GM10266 (cell line): ENCODE measurements around the gene IGBP1.
"Not testable (repeated sequence)": the region's sequence is repeated elsewhere in the genome, so short reads cannot be mapped to it uniquely, and the experiment has no call there.

ENCODE experiments used
- DNase-seq: peaks from one replicate; pipeline ENCODE4 v3.0.0; 2012; ENCODE audit errors: extremely low spot score
- TF ChIP-seq, protein P1 (sequence below): IDR thresholded peaks from 2 replicates; pipeline ENCODE4 v1.5.1; 2012; ENCODE audit warnings: mild to moderate bottlenecking, low read depth; ENCODE audit not compliant: control insufficient read depth, insufficient read depth; ENCODE audit errors: missing control alignments

Gene IGBP1

DNA sequence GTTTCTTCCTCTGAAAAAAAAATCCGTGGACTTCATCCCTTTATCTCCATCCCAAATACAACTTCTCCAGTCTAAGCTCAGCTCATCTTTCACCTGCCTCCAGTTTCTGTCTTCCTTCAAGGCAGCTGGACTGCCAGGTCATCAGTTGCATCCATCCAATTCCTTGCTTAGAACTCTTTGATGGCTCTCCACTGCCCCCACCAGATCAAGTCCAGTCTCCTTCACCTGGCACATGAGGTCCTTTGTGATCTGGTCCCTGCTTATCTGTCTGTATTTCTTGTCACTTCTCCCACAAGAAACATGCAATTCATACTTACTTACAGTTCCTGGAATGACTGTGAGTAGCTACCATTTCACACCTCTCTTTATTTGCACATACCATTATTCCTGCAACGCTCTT lies 37.2 kb upstream of the IGBP1 start:
- no peak for DNase-seq
- TF ChIP-seq, protein P1, sequence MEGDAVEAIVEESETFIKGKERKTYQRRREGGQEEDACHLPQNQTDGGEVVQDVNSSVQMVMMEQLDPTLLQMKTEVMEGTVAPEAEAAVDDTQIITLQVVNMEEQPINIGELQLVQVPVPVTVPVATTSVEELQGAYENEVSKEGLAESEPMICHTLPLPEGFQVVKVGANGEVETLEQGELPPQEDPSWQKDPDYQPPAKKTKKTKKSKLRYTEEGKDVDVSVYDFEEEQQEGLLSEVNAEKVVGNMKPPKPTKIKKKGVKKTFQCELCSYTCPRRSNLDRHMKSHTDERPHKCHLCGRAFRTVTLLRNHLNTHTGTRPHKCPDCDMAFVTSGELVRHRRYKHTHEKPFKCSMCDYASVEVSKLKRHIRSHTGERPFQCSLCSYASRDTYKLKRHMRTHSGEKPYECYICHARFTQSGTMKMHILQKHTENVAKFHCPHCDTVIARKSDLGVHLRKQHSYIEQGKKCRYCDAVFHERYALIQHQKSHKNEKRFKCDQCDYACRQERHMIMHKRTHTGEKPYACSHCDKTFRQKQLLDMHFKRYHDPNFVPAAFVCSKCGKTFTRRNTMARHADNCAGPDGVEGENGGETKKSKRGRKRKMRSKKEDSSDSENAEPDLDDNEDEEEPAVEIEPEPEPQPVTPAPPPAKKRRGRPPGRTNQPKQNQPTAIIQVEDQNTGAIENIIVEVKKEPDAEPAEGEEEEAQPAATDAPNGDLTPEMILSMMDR, result no peak

DNA sequence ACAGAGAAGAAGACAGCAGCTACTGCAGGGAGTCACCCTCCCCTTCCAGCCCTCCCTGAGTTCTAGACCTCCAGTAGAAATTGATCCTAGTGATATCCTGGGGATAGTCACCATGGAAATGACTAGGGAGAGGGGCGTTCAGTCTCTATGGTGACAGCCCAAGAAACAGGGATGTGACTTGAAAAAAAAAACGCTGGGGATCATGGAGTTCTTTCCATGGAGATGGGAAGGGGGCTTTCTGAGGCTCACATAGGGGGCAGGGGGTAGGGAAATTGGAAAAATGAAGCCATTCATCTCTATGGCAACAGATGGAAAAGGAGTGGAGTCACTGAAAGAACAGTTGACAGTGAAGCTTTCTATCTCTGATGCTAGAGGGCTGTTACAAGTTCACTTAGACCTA lies 28.0 kb upstream of the IGBP1 start:
- DNase-seq, result no peak
- TF ChIP-seq, protein P1, result no peak

DNA sequence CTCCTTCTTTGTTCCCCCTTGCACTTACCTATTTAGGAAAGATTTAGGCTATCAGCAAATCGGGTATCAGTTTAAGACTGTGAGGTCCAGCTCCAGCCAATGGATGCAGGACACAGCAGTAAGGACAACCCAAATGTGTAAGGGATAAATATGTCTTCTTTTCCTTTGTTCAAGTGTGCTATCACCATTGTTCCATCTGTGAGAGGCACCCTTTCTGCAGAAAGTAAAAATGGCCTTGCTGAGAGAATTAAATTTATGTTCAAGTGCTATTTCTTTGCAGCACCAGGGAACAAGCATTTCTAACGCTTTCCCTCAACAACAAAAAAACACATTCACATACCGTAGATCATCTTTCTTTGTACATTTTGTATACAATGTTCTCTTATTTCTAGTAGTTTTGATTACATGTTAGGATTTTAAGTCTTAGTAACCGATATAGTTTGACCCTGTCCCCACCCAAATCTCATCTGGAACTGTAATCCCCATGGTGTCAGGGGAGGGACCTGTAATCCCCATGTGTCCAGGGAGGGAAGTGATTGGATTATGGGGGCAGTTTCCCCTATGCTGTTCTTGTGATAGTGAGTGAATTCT lies 21.7 kb upstream of the IGBP1 start:
- DNase-seq, result not testable (repeated sequence)

DNA sequence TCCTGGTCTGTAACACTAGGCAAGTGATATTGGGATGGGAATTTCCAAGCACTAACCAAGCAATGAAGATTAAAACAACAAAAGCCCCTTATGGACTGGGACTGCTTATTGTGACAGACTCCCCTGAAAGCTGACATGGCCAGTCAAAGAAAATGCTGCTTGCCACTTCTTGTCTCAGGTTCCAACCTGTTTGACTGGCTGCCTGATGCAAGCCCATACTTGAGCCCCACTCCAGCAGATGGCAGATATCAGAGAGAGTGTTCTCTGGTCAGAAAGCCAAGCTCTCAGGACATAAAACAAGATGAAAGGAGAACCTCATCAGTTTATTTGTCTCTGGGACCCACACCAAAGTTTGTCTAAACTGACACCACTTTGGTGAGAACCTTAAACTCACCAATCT lies 15.5 kb upstream of the IGBP1 start:
- TF ChIP-seq, protein P1, result no peak
- DNase-seq, result no peak

DNA sequence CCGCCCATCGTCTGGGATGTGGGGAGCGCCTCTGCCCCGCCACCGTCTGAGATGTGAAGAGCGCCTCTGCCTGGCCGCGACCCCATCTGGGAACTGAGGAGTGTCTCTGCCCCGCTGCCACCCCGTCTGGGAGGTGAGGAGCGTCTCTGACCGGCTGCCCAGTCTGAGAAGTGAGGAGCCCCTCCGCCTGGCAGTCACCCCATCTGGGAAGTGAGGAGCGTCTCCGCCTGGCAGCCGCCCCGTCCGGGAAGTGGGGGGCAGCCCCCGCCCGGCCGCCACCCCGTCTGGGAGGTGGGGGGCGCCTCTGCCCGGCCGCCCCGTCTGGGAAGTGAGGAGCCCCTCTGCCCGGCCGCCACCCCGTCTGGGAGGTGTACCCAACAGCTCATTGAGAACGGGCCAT lies 10.2 kb upstream of the IGBP1 start:
- DNase-seq, result not testable (repeated sequence)

DNA sequence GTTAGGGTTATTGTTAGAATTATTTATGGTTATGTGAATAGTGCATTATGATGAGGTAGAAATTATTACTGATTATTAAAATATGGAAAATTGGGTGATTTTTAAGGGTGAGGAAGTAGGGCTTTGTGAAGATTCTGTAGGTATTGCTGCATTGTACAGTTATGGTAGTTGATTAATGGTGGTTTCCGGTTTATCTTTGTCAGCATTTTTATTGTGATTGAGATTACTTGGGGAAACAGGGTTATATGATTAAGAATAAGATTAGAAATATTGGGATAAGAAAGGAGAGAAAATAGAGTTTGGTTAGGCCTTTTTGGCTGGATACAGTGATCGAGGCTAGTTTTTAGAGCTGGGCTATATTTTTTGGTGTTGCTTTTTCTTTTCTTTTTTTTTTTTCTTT lies 8.6 kb upstream of the IGBP1 start:
- no peak for DNase-seq
- TF ChIP-seq, protein P1, result no peak

DNA sequence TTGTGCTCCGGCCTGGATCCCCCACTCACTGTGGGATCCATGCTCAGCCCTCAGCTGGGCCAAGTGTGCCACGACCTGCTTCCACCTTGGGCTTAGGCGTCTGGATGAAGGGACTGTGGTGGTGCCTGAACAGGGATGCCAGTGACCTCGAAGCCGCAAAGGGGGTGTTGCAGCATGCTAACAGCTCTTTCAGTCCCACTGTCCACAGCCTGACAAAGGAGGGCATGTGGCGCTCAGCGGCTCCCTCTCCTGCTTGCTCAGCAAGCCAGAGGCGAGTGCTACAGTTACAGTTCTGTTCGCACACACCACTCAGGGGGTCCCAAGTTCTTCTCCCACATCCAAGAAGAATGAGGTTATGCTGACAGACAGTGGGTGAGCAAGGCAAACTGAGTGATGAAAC lies 5.2 kb upstream of the IGBP1 start:
- no peak for DNase-seq
- TF ChIP-seq, protein P1, result no peak

DNA sequence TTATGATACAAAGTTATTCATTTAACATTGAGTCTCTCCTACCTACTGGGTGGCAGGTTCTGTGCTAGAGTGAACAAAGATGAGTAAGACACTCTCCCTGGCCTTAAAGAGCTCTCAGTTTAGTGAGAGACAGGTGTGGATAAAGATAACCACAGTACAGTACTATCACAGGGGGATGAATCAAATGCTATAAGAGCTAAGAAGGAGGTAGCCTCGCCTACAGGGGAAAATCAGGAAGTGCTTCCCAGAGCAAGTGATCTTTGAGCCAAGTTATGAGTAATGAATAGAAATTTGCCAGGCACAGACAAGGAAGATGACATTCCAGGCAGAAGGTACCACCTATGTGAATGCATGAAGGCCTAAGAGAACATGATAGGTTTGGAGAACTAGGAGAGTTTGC lies 3.4 kb upstream of the IGBP1 start:
- TF ChIP-seq, protein P1, result no peak
- DNase-seq, result no peak
